PFSK-1 (cell line): Measurements from ENCODE around the gene MMP28.

Experiments used
- FOXP2 ChIP-seq: optimal IDR thresholded peaks from 2 replicates; pipeline ENCODE3; 2011; ENCODE audit warnings: borderline replicate concordance, control low read depth, inconsistent platforms; ENCODE audit not compliant: insufficient read depth; ENCODE audit errors: extremely low read length, extremely low read depth
- POLR2AphosphoS5 ChIP-seq: IDR thresholded peaks from 2 replicates; pipeline ENCODE4 v1.6.1; 2012; ENCODE audit warnings: low read depth, mild to moderate bottlenecking, control low read depth, low read length, moderate library complexity
- SIN3A ChIP-seq: IDR thresholded peaks from 2 replicates; pipeline ENCODE4 v1.6.1; 2012; ENCODE audit warnings: mild to moderate bottlenecking, low read length, moderate library complexity, borderline replicate concordance; ENCODE audit not compliant: insufficient read depth
- TAF1 ChIP-seq: IDR thresholded peaks from 2 replicates; pipeline ENCODE4 v1.6.1; 2012; ENCODE audit warnings: low read length, control low read depth, borderline replicate concordance; ENCODE audit not compliant: insufficient read depth
- TF ChIP-seq, protein P1 (sequence below), 2 experiments: IDR thresholded peaks; 2 replicates each; pipeline versions ENCODE4 v1.6.1 to v1.8.0; 2011 to 2012; ENCODE audit warnings: low read depth in 2 of 2, low read length in 2 of 2, control low read depth in 1 of 2, inconsistent platforms in 1 of 2, mild to moderate bottlenecking in 1 of 2, moderate library complexity in 1 of 2; ENCODE audit not compliant: insufficient read depth in 1 of 2

MMP28 gene

DNA sequence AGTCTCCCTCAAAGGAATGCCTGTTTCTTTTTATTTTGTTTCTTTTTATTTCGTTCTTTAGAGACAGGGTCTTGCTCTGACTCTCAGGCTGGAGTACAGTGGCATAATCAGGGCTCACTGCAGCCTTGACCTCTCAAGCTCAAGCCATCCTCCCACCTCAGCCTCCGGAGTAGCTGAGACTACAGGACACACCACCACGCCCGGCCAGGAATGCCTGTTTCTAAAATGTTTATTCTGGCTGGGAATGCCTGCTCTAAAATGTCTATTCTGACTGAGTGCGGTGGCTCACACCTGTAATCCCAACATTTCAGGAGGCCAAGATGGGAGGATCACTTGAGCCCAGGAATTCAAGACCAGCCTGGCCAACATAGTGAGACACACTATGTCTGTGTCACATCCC lies 2.5 kb upstream of the MMP28 start:
- TF ChIP-seq, protein P1, sequence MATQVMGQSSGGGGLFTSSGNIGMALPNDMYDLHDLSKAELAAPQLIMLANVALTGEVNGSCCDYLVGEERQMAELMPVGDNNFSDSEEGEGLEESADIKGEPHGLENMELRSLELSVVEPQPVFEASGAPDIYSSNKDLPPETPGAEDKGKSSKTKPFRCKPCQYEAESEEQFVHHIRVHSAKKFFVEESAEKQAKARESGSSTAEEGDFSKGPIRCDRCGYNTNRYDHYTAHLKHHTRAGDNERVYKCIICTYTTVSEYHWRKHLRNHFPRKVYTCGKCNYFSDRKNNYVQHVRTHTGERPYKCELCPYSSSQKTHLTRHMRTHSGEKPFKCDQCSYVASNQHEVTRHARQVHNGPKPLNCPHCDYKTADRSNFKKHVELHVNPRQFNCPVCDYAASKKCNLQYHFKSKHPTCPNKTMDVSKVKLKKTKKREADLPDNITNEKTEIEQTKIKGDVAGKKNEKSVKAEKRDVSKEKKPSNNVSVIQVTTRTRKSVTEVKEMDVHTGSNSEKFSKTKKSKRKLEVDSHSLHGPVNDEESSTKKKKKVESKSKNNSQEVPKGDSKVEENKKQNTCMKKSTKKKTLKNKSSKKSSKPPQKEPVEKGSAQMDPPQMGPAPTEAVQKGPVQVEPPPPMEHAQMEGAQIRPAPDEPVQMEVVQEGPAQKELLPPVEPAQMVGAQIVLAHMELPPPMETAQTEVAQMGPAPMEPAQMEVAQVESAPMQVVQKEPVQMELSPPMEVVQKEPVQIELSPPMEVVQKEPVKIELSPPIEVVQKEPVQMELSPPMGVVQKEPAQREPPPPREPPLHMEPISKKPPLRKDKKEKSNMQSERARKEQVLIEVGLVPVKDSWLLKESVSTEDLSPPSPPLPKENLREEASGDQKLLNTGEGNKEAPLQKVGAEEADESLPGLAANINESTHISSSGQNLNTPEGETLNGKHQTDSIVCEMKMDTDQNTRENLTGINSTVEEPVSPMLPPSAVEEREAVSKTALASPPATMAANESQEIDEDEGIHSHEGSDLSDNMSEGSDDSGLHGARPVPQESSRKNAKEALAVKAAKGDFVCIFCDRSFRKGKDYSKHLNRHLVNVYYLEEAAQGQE (IDR thresholded peaks at IDR 0.05; ENCODE audit: insufficient read depth in 1 of 2, low read depth in 2 of 2, low read length in 2 of 2), result no peak

DNA sequence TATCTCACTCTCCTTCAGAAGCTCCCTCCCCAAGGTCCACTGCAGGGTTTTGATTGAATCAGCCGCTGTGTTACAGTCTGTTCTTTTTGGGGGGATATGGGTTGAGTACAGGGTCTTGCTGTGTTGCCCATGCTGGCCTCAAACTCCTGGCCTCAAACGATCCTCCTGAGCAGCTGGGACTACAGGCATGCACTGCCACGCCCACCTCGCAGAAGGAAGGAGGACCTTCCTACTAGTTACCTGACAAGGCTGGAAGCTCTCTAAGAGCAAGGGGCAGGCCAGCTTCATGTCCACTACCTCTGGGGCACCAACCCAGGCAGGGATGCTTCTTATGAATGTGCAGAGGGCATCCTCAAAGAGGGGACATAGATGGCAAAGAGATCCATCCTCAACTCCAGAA lies 1.9 kb upstream of the MMP28 start:
- no peak for TF ChIP-seq SIN3A
- no peak for TF ChIP-seq TAF1
- TF ChIP-seq, protein P1 (IDR thresholded peaks at IDR 0.05; ENCODE audit: insufficient read depth in 1 of 2, low read depth in 2 of 2, low read length in 2 of 2), result no peak
- no peak for TF ChIP-seq FOXP2
- no peak for TF ChIP-seq POLR2AphosphoS5

DNA sequence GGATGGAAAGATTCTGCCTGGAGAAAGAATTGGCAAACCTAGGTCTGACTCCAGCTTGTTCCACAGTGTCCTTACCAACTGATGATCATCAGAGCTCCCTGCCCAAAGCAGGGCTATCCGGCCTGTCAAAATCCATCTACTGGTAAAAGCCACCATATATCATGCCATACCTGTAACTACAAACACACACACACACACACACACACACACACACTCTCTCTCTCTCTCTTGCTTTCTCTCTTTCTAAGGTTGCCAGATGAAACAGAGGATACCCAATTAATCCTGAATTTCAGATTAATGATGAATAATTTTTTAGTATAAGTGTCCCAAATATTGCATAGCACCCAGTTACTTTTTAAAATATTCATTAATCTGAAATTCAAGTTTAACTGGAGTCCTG lies 1.5 kb upstream of the MMP28 start:
- TF ChIP-seq, protein P1 (IDR thresholded peaks at IDR 0.05; ENCODE audit: insufficient read depth in 1 of 2, low read depth in 2 of 2, low read length in 2 of 2), result no peak
- TF ChIP-seq FOXP2 (no peak), SIN3A (no peak), POLR2AphosphoS5 (no peak), TAF1 (no peak)

DNA sequence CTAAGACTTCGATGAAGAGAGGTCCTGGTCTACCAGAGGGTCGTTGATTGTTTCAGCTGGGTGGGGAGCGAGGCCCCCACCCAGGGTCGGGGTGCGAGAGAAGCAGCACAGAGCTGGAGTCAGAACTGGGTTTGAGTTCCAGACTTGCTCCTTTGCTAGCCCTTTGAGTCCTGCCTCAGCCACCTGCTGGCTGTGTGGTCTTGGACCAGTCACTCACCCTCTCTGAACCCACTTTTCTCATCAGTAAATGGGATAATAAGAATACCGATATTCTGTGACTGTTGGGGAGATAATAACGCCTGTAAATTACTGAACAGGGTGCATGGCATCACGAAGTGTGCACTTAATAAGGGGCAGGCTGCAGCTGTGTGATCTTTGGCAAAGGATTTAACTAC lies 427 bp upstream of the MMP28 start:
- TF ChIP-seq POLR2AphosphoS5 (no peak), FOXP2 (no peak)

DNA sequence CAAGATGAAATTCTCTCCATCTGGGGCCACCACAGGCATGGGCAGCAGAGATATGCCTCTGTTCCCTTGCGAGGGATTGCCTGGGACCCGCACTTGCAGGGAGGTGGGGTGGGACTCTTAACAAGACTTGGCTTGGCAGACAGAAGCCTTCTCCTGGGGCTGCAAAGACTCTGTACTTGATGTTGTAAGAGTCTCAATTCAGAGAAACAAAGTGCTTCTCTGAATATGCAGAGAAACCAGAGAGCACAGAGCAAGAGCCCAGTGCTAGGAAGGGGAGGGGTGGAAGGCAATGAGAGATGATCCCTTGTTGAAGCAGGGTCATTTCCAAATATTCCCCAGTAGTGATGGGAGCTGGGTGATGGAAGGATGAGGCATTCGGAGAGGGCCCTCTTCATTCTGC lies 2.2 kb downstream of the MMP28 start:
- TF ChIP-seq SIN3A (no peak), POLR2AphosphoS5 (no peak), FOXP2 (no peak), TAF1 (no peak)
- TF ChIP-seq, protein P1 (IDR thresholded peaks at IDR 0.05; ENCODE audit: insufficient read depth in 1 of 2, low read depth in 2 of 2, low read length in 2 of 2), result no peak
